Stimulated activated CD8-positive, alpha-beta memory T cell treated with anti-CD3 and anti-CD28 coated beads, Interleukin-15, amount 100 ng/mL, for 1 hour (primary cell): Measurements from ENCODE around the gene DDR2.

Source experiments
- DNase-seq: peaks from one replicate; pipeline ENCODE4 v3.0.0-alpha.2; 2020; ENCODE audit warnings: low read depth

DDR2 gene

DNA sequence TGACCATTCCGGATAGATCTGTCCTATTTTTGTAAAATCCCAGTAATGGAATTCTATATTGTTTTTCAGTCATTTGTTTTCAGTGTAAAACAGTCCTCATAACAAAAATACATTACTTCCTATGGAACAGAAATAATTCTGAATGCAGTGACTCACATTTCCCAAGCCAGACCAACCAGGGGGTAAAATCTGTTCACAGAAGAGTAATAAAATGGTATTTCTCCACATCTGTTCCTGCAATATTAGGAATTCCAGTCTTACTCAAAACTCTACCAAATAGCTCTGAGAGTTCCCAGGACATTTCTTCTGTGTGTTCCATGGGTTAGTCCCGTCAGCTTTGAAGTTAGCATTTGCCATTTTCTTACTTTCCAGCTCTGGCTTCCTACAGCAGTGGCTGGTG, 2.6 kb upstream of the DDR2 start:
- DNase-seq, result no peak

DNA sequence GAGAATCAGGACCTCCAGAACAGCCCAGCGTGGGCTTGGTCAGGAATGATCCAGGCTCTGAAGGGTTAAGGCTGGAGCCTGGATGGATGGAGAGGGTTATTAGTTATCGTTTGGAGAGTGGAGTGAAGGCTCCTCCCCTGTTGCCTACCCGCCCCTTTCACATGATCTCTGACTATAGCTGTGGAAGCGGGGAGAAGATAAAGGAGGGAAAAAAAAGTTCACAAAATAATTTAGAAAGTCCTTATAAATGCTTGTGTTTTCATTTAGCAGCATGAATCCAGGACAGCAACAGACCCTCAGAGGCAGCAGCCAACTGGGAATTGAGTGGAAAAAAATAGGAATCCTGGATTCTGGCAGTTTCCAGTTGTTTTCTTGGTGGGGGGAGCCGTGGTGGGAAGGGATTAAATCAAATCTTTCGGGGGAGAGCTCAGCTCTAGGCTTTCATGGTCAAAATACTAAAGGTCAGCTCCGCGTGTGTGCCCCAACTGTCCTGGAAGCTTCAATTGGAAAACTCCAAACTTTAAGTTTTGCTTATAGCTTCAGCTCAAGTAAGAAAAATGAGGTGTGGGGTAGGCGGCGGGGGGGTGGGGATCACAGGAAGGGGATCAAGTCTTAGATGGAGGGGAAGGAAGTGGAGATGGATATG, 595 bp upstream of the DDR2 start:
- no peak for DNase-seq

- DNase-seq, result no peak
Observed at GRCh38 chr1:162632698-162633080, 425 bp downstream of the DDR2 start.

DNA sequence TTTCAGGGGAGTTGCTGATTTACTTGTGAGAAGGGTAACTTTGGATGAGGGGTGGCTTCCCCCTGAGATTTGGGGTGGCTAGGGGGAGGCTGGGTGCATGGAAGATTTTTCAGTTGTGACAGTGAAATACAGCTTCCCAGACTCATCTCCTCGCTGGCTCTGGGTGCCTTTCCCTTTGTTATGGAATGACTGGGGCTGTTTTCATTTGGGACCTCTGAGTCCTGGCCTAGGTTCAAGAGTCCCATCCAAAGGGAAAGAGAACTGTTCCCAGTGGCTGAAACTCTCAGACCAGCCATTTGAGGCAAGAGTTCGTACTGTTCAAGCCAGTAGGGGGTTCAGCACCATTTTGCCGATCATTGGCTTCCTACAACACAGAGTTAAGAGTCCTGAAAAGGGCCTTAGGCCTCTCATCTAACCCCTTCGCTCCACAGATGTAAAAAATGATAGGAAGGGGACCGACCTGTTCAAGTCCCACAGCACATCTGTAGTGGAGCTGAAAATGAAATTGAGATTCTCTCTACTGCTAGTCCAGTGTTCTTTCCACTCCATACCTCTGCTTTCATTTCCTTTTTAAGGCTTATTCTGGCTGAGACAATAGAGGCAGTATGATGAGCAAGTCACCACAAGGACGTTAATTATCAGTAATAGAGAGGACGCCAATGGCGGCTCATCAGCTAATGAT, 958 bp downstream of the DDR2 start:
- no peak for DNase-seq

DNA sequence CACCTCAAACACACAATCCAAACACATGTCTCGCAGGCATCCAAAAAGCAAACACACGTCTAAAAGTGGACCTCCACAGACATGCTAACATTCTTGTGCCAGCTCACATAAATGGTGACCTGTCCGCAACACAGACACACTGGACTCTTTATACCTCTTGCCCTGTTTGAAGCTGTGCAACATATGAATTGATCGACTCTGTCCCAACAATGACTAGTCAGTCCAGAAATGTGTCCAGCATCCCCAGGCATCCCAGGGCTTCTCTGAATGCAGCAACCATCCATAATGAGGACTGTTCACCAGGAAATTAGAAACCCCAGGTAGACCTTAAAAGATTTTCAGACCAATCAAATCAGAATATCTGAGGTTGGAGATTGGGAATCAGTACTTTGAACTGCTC, 3.2 kb downstream of the DDR2 start:
- DNase-seq, result no peak

DNA sequence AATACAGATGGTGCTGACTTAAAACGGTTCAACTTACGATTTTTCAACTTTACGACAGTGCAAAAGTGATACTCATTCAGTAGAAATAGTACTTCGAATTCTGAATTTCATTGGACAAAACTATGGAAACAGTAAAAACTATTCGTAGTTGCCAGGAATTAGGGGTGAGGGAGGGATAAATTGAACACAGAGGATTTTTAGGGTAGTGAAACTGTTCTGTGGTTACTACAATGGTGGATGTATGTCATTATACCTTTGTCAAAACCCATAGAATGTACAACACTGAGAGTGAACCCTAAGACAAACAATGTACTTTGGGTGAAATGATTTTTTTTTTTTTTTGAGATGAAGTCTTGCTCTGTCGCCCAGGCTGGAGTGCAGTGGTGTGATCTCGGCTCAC, 7.5 kb downstream of the DDR2 start:
- no peak for DNase-seq

DNA sequence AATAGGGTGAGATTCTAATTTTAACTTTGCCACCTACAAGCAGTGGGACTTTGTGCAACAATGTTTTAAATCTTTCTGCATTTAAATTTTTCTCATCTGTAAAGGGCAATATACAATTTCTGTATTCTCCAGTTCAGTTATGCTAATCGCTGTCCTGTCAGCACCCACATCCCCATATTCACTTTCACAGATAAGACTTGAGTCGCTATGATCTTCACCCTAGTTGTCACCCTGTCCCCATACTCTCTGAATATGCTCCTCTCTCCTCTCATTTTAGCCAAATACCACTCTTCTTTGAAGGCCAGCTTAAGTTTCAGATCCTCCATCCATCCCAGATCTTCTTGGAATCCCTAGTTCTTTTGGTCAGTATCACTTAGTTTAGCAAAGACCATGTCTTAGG, 8.8 kb downstream of the DDR2 start:
- DNase-seq, result no peak

DNA sequence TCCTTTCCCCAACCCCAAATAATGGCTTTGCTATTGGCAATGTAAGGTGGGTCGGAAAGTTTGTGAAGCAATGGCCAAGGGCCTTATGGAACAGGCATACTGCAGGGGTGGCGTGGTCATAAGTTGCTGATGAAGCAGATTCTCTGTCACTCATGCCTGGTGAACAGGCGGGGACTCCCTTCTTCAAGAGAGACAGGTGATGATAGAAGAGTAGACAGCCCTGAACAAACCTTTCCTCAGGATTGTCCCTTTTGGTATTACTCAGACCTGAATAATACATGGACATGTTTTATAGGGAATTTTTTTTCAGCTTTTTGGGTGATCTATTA, 12.7 kb downstream of the DDR2 start:
- no peak for DNase-seq

GRCh38 chr1:162645666-162646065, 13.4 kb downstream of the DDR2 start:
- DNase-seq, result no peak

- DNase-seq, result no peak
Observed at GRCh38 chr1:162649583-162649982, 17.3 kb downstream of the DDR2 start.

- no peak for DNase-seq
Observed at GRCh38 chr1:162654915-162655620, 22.8 kb downstream of the DDR2 start.

- no peak for DNase-seq
Observed at GRCh38 chr1:162656266-162656665, 24.0 kb downstream of the DDR2 start.

- DNase-seq, result no peak
Observed at GRCh38 chr1:162660574-162660973, 28.3 kb downstream of the DDR2 start.

DNA sequence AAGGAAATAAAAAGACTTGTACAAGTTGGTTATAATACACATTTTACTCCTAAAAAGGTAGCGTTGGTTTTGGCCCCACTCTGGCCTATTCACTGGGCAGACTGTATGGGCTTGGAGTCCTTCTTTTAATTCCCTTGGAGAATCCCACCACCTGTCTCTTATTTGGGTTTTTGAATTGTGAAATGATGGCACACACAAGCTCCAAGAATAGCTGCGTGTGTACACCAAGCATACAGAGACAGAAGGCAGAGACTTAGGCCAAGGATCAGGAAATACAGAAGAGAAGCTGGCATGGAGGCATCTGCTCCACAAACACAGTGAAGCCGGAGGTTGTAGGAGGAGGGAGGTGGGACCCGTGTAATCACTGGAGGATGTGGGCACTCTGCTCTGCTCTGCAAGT, 29.1 kb downstream of the DDR2 start:
- no peak for DNase-seq

DNA sequence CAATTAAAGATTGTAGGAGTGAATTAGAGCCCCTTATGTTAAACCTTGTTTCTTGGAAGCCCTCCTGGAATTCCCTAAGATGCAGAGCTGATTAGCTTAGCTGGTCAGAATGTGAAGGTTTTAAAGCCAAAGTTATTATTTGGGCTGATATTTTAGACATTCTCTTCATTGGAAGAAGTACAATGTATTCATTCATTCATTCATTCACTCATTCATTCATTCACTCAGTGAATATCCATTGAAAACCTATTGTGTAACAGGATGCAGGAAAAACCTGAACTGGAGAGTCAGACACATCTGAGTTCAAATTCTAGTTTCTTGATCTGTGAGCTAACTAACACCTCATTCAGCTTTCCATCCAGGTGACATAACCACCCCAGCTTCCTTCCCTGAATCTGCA, 29.7 kb downstream of the DDR2 start:
- no peak for DNase-seq

DNA sequence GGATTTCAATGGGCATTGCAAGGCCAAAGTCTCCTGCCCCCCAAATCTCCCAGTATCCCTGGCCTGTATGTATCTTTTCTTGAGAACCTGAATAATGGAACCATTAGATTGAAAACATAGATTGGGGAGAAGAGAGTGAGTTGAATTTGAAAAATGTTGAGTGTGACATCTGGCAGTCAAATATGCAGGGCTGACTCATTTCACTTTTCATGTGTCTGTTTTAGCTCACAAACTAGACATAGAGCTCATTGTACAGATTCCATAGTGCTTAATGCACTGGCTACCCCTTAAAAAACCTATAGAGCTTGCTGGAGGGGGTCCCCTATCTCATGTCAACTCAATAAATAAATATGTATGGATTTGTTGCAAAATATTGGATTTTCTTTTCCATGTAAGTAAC, 30.8 kb downstream of the DDR2 start:
- no peak for DNase-seq

- no peak for DNase-seq
Observed at GRCh38 chr1:162663589-162664106, 31.4 kb downstream of the DDR2 start.

- DNase-seq, result no peak
Observed at GRCh38 chr1:162666006-162666645, 33.9 kb downstream of the DDR2 start.

DNA sequence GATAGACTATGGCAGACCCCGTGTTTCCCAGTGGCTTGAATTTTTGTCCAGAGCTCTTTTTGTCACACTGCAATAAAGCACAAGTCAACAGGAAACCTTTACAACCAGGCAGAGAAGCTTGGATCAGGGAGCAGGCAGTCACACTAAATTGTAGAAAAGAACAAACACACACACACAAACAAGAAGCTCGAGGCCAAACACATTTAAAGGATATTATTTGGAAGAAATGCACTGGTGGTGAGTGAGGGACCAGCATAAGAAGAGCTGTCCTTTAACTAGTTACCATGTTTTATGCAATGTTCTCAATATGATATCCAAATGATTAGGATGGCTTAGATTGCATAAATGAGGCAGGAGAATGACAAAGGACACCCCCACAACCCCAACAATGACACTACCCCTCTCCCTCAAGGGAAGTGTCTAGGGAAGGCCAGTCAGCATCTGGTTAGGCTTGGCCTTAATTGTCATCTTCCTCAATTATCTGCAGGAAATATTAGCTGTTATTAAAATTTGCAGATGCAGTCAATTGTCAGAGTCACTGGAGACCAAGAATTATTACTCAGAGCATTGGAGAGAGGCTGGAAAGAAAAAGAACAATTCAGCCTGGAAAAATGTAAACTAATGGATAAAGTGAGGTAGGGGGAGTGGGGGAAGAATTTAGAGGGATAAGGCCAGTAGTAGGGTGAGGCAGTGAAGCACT, 35.3 kb downstream of the DDR2 start:
- DNase-seq, result no peak

- DNase-seq, result no peak
Observed at GRCh38 chr1:162670928-162671663, 38.8 kb downstream of the DDR2 start.

DNA sequence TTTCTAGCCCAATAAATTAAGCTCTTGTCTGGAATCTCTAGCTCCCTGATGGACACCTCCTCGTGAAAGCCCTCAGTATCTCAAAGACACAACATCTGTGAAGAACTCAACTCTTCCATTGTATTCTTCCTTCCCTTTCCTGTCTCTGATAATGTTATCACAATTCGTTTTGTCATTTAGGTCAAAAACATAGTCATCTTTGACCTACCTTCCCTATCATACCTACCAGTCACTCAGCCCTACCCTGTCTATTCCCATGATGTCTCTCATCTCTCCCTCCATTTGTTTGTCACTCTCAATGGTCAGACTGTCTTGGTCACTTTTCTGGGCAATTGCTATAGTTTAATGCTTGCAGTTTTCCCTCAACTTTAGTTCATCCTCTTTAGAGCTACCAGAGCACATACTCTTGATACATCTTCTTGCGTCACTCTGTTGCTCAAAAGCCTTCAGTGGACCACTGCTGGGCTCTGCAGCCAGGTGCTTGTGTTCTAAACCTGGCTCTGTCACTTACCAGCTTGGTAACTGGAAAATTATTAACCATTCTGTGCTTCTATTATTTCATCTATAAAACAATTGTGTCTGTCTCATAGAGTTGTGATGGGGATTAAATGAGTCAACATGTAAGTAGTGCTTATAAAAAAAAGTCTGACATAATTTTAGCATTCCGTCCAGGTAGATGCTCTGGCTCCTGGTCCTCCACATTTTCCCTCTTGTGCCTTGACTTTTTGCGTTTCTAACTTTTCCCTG, 39.6 kb downstream of the DDR2 start:
- no peak for DNase-seq
